Suprapubic skin (tissue), 4 donors: Measurements from ENCODE around the gene CLIC3. TPM values are rescaled to one million over a fixed set of nuclear protein-coding genes. Genes with fewer than 3 reads are reported as not detected.
"Not testable (repeated sequence)": the region's sequence is repeated elsewhere in the genome, so short reads cannot be mapped to it uniquely, and the experiment has no call there.

Experiments used
- DNase-seq, 2 donors: peaks; one replicate each; pipeline ENCODE4 v3.0.0-alpha.2; 2019; ENCODE audit warnings: low spot score in 2 of 2
- H3K27ac ChIP-seq: fragments of 200-600 bp; sonication (generic); one replicate; pipeline ENCODE4 v1.5.1; 2019
- H3K27me3 ChIP-seq: fragments of 200-600 bp; sonication (generic); one replicate; pipeline ENCODE4 v1.5.1; 2019
- H3K36me3 ChIP-seq: fragments of 200-600 bp; sonication (generic); one replicate; pipeline ENCODE4 v1.5.1; 2019
- H3K4me1 ChIP-seq: fragments of 200-600 bp; sonication (generic); one replicate; pipeline ENCODE4 v1.5.1; 2019
- H3K4me3 ChIP-seq: fragments of 200-600 bp; sonication (generic); one replicate; pipeline ENCODE4 v1.5.1; 2019; ENCODE audit warnings: mild to moderate bottlenecking
- H3K9me3 ChIP-seq: fragments of 200-600 bp; sonication (generic); one replicate; pipeline ENCODE4 v1.5.1; 2019
- CTCF ChIP-seq, 2 donors: fragments of 200-600 bp in 1 of 2; fragments of 450-650 bp in 1 of 2; sonication (generic) in 1 of 2; IDR thresholded peaks; one replicate each; pipeline ENCODE4 v1.5.1; 2016 to 2019; ENCODE audit warnings: antibody characterized with exemption in 2 of 2, mild to moderate bottlenecking in 1 of 2, moderate library complexity in 1 of 2
- EP300 ChIP-seq: sonication (generic); formaldehyde crosslinking; IDR thresholded peaks from one replicate; pipeline ENCODE4 v1.6.1; 2017; ENCODE audit warnings: antibody characterized with exemption
- POLR2A ChIP-seq, 2 donors: fragments of 450-650 bp; IDR thresholded peaks; one replicate each; pipeline ENCODE4 v1.6.1; 2017; ENCODE audit warnings: antibody characterized with exemption in 2 of 2, mild to moderate bottlenecking in 2 of 2, moderate library complexity in 2 of 2
- POLR2AphosphoS5 ChIP-seq, 3 donors: sonication (generic); formaldehyde crosslinking; IDR thresholded peaks; one replicate each; pipeline ENCODE4 v1.6.1; 2017; ENCODE audit warnings: antibody characterized with exemption in 3 of 3
- WGBS: methylation state at CpG from one replicate; pipeline ENCODE4 v1.1.5; 2018; 5-methylcytosine and 5-hydroxymethylcytosine counted together
- total RNA-seq, 4 donors: library from RNA; depleted of rRNA; stranded (reverse); fragments of >200 nt; gene quantifications; one replicate each; pipeline ENCODE4 v1.1.0, GENCODE V29; 2016

The CLIC3 gene
- total RNA-seq, 4 donors from 2014 or later, result 20.6 to 159 (median 130) TPM

GRCh38 chr9:137006116-137007003 is 10.0 kb upstream of the CLIC3 start:
- WGBS, result 76% methylated on average over 23 of the region's 24 CpGs
- H3K4me1 ChIP-seq, result no peaks in the 10 kb centered on the region
- no peak for DNase-seq

GRCh38 chr9:137004285-137004684 is 7.9 kb upstream of the CLIC3 start:
- TF ChIP-seq CTCF (IDR thresholded peaks at IDR 0.05), result peak in 1 of 2 donors; percentile 43
- not testable (repeated sequence) for H3K9me3 ChIP-seq, H3K4me3 ChIP-seq, H3K4me1 ChIP-seq, H3K27me3 ChIP-seq, H3K27ac ChIP-seq, DNase-seq
- peaks cover 18% of the 10 kb centered on the region for H3K36me3 ChIP-seq
- 34% methylated on average over 14 of the region's 17 CpGs for WGBS

More at GRCh38 chr9:137006116-137007003, 10.0 kb upstream of the CLIC3 start:
- no peak overlapping the region for H3K27ac ChIP-seq
- H3K9me3 ChIP-seq, result no peaks in the 10 kb centered on the region
- no peak for TF ChIP-seq CTCF (IDR thresholded peaks at IDR 0.05)
- no peak for TF ChIP-seq POLR2AphosphoS5 (IDR thresholded peaks at IDR 0.05)
- no peak for TF ChIP-seq EP300
- no peak for TF ChIP-seq POLR2A (IDR thresholded peaks at IDR 0.05)
- H3K27me3 ChIP-seq, result no peaks in the 10 kb centered on the region
- H3K36me3 ChIP-seq, result peaks cover 36% of the 10 kb centered on the region
- H3K4me3 ChIP-seq, result no peak overlapping the region

GRCh38 chr9:137002646-137003041 is 6.3 kb upstream of the CLIC3 start:
- no peak for DNase-seq
- Histone ChIP-seq H3K36me3 (peaks cover 3% of the 10 kb centered on the region), H3K4me3 (no peak overlapping the region), H3K27ac (no peak overlapping the region), H3K4me1 (peaks cover 3% of the 10 kb centered on the region), H3K27me3 (no peaks in the 10 kb centered on the region), H3K9me3 (no peaks in the 10 kb centered on the region)
- TF ChIP-seq POLR2A (IDR thresholded peaks at IDR 0.05) (no peak), POLR2AphosphoS5 (IDR thresholded peaks at IDR 0.05) (no peak), CTCF (IDR thresholded peaks at IDR 0.05) (no peak), EP300 (no peak)
- WGBS, result 93% methylated on average over 7 of the region's 10 CpGs

- WGBS, result 85% methylated on average over 20 of the region's 20 CpGs
- Histone ChIP-seq H3K4me1 (peaks cover 9% of the 10 kb centered on the region), H3K36me3 (no peaks in the 10 kb centered on the region), H3K27me3 (peaks cover 4% of the 10 kb centered on the region), H3K27ac (no peak overlapping the region), H3K4me3 (no peak overlapping the region), H3K9me3 (no peaks in the 10 kb centered on the region)
- DNase-seq, result no peak
- no peak for TF ChIP-seq POLR2AphosphoS5 (IDR thresholded peaks at IDR 0.05)
- no peak for TF ChIP-seq POLR2A (IDR thresholded peaks at IDR 0.05)
- no peak for TF ChIP-seq CTCF (IDR thresholded peaks at IDR 0.05)
- no peak for TF ChIP-seq EP300
Observed at GRCh38 chr9:137001857-137002645, 5.7 kb upstream of the CLIC3 start.
